GM18511 (cell line): Measurements from ENCODE around the gene CMPK2.

Source experiments
- ATAC-seq: cut with Tn5 transposase; IDR thresholded peaks from one replicate; pipeline ENCODE4 v1.9.1; 2021; ENCODE audit warnings: mild to moderate bottlenecking, moderate library complexity; ENCODE audit not compliant: unreplicated experiment

Gene CMPK2

DNA sequence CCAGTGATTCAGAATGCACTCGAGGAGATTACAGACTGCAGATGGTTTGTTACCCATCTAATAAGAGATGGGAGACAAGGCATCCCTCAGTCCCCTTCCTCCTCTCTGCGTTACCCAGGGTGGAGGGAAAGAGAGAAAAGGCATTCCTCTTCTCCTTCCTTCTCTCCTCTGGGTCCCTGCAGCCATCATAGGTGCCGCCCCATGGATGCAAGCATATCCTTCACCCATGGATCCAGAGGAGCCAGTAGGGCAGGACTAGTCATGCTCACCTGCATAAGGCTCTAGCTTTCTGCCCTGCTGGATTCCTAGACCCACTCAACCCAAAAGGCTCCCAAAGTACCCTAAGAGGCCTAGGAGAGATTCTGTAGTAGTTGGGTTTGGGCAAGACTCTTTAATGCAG lies 20.4 kb downstream of the CMPK2 start:
- no peak for ATAC-seq

DNA sequence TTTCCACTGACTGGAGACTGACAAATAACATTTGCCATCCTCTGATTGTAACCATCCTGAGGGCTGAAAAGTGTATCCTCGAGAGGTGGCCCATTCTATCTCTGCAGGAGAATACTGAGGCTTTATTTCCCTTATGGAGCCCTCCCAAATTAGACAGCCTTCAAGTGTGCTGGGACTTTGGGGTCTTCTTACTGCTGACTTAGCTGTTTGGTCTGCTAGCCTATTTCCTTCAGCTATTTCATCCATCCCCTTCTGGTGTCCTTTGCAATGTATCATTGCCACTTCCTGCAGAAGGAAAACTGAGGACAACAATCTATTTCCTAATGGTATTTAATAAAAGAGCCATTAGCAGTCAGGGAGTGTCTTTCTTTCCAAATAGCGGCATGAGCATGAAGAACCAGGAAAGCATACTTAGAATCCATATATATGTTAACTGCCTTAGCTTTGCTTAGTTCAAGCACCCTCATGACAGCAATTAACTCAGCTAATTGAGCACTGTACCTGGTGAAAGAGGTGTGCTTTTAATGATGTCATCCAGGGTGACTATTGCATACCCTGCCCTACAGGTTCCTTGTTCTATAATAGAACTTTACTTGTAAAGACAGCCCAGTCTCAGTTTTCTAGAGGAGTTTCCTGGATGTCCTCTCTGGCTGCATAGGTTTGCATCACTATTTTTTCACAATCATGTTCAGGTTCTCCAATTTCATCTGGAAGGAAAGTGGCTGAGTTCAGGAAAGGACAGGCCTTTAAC lies 24.0 kb downstream of the CMPK2 start:
- no peak for ATAC-seq

DNA sequence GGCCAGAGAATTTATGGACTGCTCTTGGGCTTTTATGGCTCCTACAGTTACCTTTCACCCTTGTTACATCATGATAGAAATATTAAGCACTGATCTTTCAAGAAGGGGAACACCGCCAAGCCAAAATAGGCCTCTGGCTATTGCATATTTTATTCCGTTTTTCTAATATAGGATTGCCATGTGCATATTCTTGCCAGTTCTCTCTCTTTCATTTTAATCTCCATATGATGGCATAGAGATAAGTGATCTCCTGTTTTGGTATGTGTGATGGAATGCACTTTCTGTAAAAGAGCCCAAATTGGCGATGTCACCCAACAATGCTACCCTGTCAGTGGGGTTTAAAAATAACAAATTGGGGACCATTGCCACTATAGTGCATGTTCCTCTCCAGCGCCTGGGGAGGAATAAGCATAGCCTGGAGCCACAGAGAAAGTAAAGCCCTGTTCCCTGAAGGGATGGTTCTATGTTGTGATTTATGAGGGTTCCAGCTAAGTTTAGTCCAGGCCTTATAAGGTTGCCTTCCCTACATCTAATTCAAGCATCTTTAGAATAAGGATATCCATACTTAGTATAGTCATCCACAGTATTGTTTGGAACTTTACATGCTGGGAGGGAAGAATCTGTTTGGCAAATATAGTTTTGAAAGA lies 26.9 kb downstream of the CMPK2 start:
- no peak for ATAC-seq

DNA sequence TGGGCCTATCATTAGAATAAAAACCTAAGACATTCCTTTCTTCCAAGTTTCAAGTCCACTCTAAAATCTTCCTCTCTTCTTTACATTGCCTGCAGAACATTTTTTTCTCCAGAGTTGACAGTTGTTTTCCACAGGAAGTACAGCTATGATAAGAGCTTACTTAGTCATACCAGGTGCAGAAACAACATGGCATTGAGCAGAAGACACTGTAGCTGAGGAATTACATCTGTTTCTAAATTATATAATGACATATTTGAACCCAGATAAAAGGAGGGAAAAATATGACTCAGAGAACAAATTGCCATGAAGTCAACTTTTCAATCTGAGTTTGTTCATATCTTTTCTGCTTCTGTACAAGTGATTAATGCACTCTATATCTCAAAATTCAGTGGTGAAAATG lies 30.2 kb downstream of the CMPK2 start:
- no peak for ATAC-seq

DNA sequence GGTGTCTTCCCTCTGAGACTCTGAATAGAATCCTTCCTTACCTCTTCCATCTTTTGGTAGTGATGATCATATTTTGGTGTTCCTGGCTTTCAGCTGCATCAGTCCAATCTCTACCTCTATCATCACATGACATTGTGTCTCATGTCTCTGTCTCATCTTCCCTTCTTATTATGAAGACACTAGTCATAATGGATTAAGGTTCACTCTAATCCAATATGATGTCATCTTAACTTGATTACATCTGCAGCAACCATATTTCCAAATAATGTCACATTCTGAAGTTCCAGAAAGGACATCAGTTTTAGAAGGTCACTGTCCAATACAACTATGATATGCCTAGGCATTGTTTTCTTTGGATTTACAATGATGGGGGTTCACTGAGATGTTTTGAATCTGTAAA lies 31.5 kb downstream of the CMPK2 start:
- no peak for ATAC-seq

DNA sequence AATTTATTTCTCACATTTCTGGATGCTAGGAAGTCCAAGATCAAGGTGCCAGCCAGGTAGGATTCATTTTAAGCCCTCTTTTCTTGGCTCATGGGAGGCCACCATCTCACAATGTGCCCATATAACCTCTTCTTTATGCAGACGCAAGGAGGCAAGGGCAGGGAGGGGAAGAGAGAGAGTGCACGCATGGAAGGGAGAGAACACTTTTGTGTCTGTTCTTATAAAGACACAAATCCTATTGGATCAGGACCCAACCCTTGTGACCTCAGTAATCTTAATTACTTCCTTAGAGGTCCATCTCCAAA lies 32.5 kb downstream of the CMPK2 start:
- no peak for ATAC-seq

DNA sequence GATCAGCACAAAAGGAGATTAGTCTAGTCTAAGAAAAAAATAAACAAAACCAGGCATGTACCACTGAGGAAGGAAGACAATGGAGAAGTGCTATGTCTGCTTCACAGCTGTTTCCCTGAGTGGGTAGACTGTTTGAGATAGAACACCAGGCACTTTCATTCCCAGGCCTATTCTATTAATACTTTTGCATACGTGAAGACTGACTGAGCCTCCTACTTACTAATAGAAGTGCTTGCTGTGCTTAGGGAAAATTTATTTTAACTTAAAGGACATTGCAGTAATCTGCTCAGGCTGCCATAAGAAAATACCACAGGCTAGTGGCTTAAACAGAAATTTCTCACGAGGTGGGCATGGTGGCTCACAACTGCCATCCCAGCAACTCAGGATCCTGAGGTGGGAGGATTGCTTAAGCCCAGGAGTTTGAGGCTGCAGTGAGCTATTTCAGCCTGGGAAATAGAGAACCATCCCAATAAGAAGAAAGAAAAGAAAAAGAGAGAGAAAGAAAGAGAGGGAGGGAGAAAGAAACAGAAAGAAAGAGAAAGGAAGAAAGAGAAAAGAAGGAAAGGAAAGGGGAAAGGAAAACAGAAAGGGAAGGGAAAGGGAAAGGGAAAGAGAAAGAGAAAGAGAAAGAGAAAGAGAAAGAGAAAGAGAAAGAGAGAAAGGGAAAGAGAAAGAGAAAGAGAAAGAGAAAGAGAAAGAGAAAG lies 33.0 kb downstream of the CMPK2 start:
- ATAC-seq: no peak

DNA sequence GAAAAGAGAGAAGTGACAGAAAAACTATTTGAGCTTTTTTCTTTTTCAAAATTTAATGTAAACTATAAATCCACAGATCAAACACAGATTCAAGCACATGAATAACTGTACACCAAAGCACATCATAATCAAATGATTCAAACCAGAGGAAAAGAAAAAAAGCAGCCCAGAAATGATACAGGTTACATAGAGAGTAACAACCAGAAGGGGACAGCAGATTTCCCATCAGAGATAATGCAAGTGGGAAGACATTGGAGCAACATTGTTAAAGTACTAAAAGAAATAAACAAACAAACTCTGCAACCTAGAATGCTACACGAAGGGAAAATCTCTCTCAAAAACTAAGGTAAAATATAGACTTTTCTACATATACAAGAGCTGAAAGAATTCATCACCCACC lies 34.5 kb downstream of the CMPK2 start:
- no peak for ATAC-seq

DNA sequence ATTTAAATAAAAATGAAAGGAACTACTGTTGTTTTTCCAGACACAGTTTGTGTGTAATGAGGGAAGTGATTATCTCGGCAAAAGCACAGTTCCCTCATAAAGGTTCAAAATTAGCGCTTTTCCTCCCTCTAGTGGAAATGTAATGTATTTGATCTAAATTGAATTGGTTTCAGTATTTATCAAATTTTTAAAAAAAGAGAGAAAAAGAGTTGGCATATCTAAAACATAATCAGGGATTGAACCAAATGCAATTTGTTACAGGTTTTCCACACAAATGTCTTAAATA lies 37.5 kb downstream of the CMPK2 start:
- no peak for ATAC-seq

DNA sequence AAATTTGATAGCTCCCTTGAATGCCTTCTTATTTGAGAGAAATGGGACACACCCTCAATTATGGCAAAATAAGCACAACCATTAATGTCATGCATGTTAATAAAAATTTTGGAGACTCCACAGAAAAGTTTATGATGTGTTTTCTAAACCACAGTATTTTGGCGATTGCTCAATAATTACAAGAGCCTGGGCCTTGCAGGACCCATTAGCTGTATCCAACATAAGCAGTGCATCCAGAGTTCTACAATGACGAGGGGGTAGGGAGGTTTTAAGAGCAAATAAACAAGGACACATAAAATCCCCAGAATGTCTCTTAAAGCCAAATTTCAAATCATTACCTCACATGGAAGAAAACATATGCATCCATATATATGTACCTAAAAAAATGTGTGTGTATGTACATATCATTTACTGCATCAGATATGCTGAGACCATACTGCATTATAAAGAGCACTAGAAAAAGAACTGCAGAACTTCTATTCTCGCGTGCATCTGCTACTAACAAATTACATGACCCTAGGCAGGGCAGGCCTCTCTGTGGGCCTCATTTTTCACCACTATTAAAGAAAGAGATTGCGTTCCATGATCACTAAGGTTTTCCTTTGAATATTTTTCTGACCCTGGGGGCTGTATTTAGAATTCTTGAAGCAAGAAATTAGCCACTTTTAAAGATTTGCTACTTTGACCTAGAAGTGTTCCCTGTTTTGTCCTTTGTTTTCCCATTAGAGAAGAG lies 38.0 kb downstream of the CMPK2 start:
- ATAC-seq: no peak

DNA sequence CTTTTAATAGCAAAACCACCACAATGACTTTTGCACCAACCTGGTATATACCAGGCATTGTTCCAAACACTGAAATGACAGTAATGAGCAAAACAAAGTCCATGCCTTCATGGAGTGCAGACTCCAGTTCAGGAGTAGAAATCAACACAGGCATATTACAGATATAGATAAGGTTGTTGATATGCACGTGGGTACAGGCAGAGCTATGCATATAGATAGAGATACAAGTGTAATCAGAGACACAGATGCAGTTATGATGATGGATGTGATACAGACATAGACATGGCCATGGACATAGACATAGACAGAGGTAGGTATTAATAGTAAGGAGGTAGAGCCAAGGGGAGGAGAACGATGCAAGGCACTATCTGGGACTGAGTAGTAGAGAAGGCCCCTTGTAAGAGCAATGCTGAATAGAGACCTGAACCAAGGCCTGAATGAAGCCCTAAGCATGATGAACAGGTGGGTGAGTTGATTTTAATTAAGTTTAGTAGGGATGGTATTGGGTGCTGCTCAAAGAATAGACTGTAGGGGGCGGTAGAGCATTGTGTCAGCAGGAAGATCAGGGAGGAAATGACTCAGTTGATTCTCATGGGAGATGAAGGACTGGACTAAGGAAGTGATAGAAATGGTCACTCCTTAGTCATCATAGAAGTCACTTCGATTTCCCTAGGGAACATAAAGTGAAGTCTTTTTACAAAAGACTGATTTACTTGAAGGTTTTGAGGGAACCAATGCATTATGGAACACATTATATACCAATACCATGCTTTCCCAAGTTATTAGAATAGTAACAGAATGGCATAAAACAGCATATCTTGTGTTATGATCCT lies 39.4 kb downstream of the CMPK2 start:
- peak; percentile 95 for ATAC-seq

DNA sequence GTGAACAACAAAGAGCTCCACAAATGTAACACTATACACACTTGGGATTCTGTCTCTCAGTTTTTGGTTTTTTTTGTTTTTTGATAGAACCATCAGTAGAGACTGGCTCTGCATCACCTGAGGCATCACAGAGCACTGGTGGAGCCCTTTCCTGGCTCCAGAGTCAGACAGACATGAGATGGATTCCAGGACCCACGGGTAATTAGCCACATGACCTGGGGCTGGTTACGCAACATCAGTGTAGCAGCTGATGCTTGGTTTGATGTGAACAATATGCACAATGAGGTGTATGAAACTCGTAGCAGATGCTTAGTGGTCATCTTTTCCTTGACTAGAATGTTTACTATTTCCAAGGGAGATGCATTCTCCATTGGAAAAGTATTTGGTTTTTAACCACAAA lies 40.7 kb downstream of the CMPK2 start:
- ATAC-seq: no peak

DNA sequence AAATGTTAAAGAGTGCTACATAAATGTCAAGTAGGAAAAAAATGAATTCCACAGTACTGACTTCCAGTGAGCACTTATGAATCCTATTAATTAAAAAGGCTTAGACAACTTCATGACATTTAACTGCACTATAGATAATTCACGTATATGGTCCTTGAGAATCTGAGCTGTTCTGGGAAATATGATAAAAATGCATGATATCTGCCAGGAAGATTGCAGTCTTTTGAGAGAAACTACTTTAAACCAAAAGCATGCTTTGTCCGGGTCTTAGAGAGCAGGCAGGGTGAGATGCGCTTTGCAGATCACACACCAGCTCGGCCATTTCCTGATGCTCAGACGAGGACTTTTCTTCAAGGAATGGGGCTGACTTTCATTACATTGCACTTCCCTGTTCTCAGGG lies 42.6 kb downstream of the CMPK2 start:
- ATAC-seq: no peak

DNA sequence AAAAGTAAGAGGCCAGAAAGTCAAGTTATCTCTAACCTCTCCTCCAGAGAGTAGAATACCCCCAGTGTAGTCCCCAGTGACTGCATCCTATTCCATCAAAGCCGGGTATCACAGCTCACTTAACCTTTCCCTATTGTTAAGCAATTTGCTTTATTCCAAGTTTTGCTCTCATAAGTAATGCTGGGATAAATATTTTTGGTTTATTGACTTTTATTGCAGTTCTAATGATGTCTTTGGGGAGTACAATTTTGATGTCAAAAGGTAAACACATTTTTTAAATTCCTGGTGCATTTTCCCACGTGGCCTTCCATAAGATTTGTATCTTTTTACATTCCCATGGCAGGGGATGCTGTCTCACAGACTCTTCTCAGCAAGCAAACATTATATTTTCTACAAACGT lies 43.3 kb downstream of the CMPK2 start:
- ATAC-seq: no peak

DNA sequence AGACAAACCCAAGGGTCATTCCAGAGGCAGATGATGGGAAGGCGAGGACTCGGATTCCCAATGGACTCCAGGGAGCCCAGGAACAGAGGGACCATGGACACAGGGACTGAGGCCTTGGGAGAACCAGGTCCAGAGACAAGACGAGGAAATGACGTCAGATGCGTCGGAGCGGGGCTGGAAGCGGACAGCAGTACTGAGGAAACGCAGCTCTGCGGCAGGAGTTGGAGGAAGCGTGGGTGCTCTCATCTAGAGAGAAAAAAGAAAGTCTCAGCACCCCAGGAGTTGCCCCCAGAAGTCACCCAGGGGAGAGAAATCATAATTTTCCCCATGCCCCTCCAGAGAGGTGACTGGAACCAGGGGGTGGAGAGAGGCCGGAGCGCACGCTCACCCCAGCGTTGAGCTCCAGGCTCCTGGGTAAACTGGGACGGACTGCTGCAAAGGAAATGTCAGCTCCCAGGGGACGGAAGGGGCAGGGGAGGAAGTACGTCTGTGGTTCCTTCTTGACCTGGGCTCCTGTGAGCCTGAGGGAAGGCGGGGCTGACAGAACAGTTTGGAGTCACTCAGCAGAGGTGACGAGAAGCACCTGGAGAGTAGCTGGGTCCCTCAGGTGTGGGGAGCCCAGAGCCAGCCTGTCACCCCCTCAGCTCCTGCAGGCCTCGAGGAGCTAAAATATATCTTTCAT lies 44.7 kb downstream of the CMPK2 start:
- ATAC-seq: no peak

DNA sequence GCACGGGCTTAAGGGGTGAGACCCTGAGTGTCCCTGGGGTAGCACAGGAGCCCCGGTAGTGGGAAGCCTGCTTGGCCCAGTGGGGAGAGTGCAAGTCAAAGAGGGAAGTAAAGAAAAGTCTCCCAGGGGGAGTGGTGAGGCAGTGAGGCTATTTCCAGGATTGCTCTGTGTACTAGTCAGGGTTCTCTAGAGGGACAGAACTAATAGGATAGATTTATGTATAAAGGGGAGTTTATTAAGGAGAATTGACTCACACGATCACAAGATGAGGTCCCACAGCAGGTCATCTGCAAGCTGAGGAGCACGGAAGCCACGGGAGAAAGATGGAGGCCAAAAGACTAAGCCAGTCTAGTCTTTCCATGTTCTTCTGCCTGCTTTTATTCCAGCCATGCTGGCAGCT lies 45.5 kb downstream of the CMPK2 start:
- no peak for ATAC-seq

DNA sequence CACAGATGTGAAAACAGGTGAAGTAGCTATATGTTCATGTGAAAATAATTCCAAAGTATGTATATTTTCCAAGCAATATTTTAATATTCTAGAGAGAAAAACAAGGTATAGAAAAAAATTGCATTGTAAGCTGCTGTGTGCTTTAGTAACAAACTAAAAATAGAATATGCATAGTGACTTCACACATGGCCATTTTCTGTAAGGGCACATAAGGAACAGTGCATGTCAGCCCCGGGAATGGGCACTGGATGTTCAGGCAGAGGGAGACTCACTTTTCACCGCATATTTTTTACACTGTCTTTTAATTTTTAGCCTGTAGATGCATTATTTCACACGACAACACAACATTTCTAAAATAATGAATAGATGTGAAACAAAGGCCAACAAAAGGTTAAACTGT lies 46.0 kb downstream of the CMPK2 start:
- no peak for ATAC-seq

DNA sequence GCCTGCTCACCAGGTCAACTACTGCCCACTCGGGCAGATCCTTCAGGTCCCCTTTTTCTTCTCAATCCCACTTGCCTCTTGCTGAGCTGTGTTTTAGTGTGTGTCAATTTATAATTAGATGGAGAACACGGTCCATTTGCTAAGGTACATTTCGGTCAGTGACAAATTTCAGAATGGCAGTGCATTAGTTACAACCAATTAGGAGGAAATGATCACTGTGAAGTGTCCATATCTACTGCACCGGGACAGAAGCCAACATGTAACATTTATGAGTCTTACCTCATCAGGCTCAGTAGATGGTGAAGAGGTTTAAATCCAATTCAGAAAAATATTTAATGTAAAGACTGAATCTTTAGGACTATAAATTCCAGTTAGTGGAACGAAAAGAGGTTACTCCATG lies 47.7 kb downstream of the CMPK2 start:
- ATAC-seq: no peak

DNA sequence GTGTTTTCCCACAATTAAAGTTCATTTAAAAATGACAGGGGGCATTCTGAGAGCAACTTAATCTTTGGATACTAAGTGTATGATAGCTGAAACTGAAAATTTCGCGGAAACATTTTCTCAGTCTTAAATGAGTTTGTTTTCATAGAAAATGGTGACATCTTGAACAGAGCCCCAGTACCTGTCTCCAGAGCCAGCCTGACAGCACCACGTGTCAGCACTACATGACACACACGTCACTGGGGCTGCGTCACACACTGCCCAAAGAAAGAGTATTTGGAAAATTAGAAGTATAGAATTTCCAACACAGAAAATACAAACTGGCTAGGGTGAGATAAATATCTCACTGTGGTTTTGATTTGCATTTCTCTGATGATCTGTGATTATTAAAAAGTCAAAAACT lies 50.8 kb downstream of the CMPK2 start:
- no peak for ATAC-seq

DNA sequence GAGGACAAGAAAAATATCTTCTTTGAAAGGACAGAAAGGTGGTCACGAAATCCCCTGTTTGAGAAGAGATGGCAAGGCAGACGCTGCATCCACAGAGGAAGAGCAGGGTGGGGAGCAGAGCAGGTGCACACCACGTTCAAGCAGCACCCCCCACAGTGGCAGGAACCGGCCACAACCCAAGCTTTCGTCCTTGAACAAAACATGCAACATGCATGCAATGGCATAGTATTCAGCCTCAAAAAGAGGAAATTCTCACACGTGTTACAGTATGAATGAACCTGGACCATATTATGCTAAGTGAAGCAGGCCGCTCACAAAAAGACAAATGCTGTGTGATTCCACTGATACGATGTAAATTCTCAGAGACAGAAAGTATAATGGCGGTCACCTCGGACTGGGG lies 51.4 kb downstream of the CMPK2 start:
- no peak for ATAC-seq

DNA sequence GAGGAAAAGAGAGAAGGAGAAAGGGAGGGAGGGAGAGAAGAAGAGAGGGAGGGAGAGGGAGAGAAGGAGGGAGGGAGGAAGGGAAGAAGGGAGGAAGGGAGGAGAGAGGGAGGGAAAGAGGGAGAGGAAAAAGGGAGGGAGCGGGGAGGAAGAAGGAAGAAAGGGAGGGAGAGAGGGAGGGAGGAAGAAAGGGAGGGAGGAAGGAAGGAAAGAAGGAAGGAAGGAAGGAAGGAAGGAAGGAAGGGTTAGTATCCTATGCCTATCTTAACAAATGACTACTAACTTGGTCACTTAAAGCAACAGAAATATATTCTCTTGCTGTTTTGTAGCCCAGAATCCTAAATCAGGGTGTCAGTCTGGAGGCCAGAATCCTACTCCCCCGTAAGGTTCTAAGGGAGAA lies 52.1 kb downstream of the CMPK2 start:
- no peak for ATAC-seq
